Measurements from ENCODE around the gene TMEM95. TPM values are rescaled to one million over a fixed set of nuclear protein-coding genes. Genes with fewer than 3 reads are reported as not detected.

The TMEM95 gene
- polyA plus RNA-seq, 1 donor from 2014 or later: not detected

- no peaks in the 10 kb centered on the region for H3K36me3 ChIP-seq (ENCODE audit: insufficient read depth, low read length)
- H3K9me3 ChIP-seq (ENCODE audit: low read length): no peaks in the 10 kb centered on the region
- no peak overlapping the region for H3K4me2 ChIP-seq (ENCODE audit: low read length)
- peaks cover 9% of the 10 kb centered on the region for H3K79me2 ChIP-seq (replicated peaks; ENCODE audit: insufficient read depth, low read length)
- no peak overlapping the region for H3K4me3 ChIP-seq (ENCODE audit: low read length)
- H3K9me2 ChIP-seq (ENCODE audit: insufficient read depth, low read length): no peaks in the 10 kb centered on the region
- no peak for TF ChIP-seq TAF1 (IDR thresholded peaks at IDR 0.05; ENCODE audit: low read depth)
- no peak for TF ChIP-seq MXI1 (conservative IDR thresholded peaks at IDR 0.05; ENCODE audit: poor library complexity, severe bottlenecking)
- TF ChIP-seq EP300 (conservative IDR thresholded peaks at IDR 0.05; ENCODE audit: poor library complexity, severe bottlenecking): no peak
- no peak for TF ChIP-seq SMC3 (conservative IDR thresholded peaks at IDR 0.05; ENCODE audit: poor library complexity)
- TF ChIP-seq EZH2 (IDR thresholded peaks at IDR 0.05; ENCODE audit: borderline replicate concordance, insufficient read depth, low read length, poor library complexity, severe bottlenecking): no peak
- no peak overlapping the region for H2AFZ ChIP-seq (ENCODE audit: low read depth, low read length)
- H3K27ac ChIP-seq (ENCODE audit: low read length): no peak overlapping the region
- no peaks in the 10 kb centered on the region for H3K27me3 ChIP-seq (ENCODE audit: insufficient read depth, low read depth, low read length)
- H3F3A ChIP-seq (ENCODE audit: insufficient read depth, low read length, poor library complexity, severe bottlenecking): no peaks in the 10 kb centered on the region
- H4K20me1 ChIP-seq (ENCODE audit: insufficient read depth): no peaks in the 10 kb centered on the region
- no peak overlapping the region for H3K9ac ChIP-seq (ENCODE audit: low read length)
Observed at GRCh38 chr17:7325031-7325528, 29.9 kb upstream of the TMEM95 start.

- Histone ChIP-seq H3K9me2 (ENCODE audit: insufficient read depth, low read length) (no peaks in the 10 kb centered on the region), H3K79me2 (replicated peaks; ENCODE audit: insufficient read depth, low read length) (peaks cover 9% of the 10 kb centered on the region), H3K4me2 (ENCODE audit: low read length) (no peak overlapping the region), H3F3A (ENCODE audit: insufficient read depth, low read length, poor library complexity, severe bottlenecking) (no peaks in the 10 kb centered on the region), H3K4me3 (ENCODE audit: low read length) (no peak overlapping the region), H4K20me1 (ENCODE audit: insufficient read depth) (no peaks in the 10 kb centered on the region), H2AFZ (ENCODE audit: low read depth, low read length) (no peak overlapping the region), H3K36me3 (ENCODE audit: insufficient read depth, low read length) (no peaks in the 10 kb centered on the region), H3K27ac (ENCODE audit: low read length) (no peak overlapping the region), H3K27me3 (ENCODE audit: insufficient read depth, low read depth, low read length) (no peaks in the 10 kb centered on the region), H3K9me3 (ENCODE audit: low read length) (no peaks in the 10 kb centered on the region), H3K9ac (ENCODE audit: low read length) (no peak overlapping the region)
- TF ChIP-seq CTCF (IDR thresholded peaks at IDR 0.05; ENCODE audit: poor library complexity, severe bottlenecking) (no peak), POLR2AphosphoS5 (IDR thresholded peaks at IDR 0.05) (no peak), EP300 (conservative IDR thresholded peaks at IDR 0.05; ENCODE audit: poor library complexity, severe bottlenecking) (no peak), MXI1 (conservative IDR thresholded peaks at IDR 0.05; ENCODE audit: poor library complexity, severe bottlenecking) (no peak), RAD21 (conservative IDR thresholded peaks at IDR 0.05) (no peak), EZH2 (IDR thresholded peaks at IDR 0.05; ENCODE audit: borderline replicate concordance, insufficient read depth, low read length, poor library complexity, severe bottlenecking) (no peak), TAF1 (IDR thresholded peaks at IDR 0.05; ENCODE audit: low read depth) (no peak), REST (IDR thresholded peaks at IDR 0.05; ENCODE audit: borderline replicate concordance) (no peak), SMC3 (conservative IDR thresholded peaks at IDR 0.05; ENCODE audit: poor library complexity) (no peak)
Observed at GRCh38 chr17:7326186-7326585, 28.8 kb upstream of the TMEM95 start.

All from neural cell (in vitro differentiated cells).